Measurements from ENCODE around the gene TAS2R42. TPM values are rescaled to one million over a fixed set of nuclear protein-coding genes. Genes with fewer than 3 reads are reported as not detected.

TAS2R42 gene, protein sequence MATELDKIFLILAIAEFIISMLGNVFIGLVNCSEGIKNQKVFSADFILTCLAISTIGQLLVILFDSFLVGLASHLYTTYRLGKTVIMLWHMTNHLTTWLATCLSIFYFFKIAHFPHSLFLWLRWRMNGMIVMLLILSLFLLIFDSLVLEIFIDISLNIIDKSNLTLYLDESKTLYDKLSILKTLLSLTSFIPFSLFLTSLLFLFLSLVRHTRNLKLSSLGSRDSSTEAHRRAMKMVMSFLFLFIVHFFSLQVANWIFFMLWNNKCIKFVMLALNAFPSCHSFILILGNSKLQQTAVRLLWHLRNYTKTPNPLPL
- not detected for total RNA-seq

DNA sequence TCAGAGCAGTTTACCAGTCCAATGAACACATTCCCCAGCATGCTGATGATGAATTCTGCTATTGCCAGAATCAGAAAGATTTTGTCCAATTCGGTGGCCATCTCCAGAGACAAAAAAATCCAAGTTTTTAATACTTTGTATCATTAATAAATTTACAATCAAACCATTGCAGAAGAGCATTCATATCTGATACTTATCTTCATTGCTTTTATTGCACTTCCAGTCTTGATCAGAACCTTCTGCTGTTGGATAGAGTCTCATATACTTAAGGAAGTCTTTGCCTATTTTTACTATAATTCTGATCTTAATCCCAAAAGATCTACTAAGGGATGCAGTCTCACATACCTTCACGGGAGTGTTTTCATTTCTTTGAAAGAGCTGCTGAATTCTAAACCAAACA, at the start of gene TAS2R42:
Gene TAS2R42 (minus strand): TSS at position 101 of the 400 bp plus-strand sequence. CDS start 0 bp downstream, at position 101.
- TF ChIP-seq, protein P1, sequence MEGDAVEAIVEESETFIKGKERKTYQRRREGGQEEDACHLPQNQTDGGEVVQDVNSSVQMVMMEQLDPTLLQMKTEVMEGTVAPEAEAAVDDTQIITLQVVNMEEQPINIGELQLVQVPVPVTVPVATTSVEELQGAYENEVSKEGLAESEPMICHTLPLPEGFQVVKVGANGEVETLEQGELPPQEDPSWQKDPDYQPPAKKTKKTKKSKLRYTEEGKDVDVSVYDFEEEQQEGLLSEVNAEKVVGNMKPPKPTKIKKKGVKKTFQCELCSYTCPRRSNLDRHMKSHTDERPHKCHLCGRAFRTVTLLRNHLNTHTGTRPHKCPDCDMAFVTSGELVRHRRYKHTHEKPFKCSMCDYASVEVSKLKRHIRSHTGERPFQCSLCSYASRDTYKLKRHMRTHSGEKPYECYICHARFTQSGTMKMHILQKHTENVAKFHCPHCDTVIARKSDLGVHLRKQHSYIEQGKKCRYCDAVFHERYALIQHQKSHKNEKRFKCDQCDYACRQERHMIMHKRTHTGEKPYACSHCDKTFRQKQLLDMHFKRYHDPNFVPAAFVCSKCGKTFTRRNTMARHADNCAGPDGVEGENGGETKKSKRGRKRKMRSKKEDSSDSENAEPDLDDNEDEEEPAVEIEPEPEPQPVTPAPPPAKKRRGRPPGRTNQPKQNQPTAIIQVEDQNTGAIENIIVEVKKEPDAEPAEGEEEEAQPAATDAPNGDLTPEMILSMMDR (IDR thresholded peaks at IDR 0.05; ENCODE audit: low read depth): no peak

DNA sequence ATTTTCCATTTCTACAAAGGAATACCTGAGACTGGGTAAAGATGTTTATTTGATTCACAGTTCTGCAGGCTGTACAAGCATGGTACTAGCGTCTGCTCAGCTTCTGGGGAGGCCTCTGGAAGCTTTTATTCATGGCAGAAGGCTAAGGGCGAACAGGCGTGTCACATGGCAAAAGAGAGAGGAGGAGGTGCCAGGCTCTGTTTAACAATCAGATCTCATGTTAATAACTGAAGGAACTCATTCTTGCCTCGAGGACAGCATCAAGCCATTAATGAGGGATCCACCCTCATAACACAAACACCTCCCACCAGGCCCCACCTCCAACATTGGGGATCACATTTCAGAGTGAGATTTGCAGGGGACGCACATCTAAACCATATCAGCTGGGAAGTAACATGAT, 46.8 kb upstream of the TAS2R42 start:
- TF ChIP-seq, protein P1 (IDR thresholded peaks at IDR 0.05; ENCODE audit: low read depth): no peak

DNA sequence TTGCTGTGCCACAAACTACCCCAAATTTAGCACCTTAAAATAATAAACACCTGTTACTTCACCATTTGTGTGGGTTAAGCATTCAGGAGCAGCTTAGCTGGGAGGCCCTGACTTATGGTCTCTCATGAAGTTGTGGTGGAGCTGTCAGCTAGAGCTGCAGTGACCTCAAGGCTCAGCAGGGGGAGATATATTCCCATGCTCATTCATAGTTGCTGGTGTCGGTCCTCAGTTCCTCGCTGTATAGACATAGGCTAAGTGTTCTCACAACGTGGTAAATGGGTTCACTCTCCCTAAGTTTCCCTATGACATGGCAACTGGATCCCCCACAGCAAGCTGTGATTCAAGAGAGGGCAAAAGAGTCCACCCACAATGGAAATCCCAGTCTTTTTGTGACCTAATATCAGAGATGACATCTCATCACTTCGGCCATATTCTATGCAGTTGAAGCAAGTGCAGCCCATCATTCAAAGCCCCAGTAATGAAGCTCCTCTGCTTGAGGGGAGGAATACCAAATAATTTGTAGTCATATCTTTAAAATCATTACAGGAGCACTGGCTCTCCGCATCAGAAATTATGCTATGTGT, 41.7 kb upstream of the TAS2R42 start:
- TF ChIP-seq, protein P1 (IDR thresholded peaks at IDR 0.05; ENCODE audit: low read depth): no peak

DNA sequence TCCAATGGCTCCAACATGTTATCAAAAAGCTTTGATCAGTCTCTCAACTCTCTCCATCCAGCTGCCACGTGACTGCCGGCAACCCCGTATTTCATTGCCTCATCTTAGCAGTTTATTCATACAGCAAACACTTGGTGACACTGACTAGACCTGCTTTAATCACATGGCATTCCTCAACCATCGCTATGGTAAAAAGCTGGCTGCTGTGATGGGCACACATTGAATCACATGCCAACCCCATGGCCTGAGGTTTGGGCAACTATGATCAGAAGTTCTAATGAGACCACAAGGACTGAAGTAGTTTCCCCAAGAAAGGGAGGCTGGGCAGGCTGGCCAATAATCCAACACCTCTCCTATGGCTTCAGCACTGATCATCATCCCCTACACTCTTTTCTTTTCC, 40.6 kb upstream of the TAS2R42 start:
- TF ChIP-seq, protein P1 (IDR thresholded peaks at IDR 0.05; ENCODE audit: low read depth): no peak

DNA sequence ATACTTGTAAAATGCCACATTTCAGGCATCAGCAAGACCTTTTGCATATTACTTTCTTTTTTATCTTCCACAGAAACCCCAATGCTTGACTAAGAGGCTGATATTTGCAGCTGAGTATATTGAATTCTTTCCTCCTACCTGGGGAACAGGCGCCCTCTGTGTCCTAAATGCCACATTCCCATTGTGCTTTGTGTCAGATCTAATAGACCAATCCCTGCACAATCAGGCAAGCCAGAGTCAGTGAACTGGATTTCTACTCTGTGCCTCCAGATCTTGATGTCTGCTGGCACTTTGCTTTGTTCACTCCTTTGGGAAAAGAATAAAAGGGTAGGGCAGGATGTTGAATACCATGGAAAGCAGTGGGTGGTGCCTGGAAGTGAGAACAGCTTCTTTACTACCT, 22.4 kb upstream of the TAS2R42 start:
- TF ChIP-seq, protein P1 (IDR thresholded peaks at IDR 0.05; ENCODE audit: low read depth): no peak

DNA sequence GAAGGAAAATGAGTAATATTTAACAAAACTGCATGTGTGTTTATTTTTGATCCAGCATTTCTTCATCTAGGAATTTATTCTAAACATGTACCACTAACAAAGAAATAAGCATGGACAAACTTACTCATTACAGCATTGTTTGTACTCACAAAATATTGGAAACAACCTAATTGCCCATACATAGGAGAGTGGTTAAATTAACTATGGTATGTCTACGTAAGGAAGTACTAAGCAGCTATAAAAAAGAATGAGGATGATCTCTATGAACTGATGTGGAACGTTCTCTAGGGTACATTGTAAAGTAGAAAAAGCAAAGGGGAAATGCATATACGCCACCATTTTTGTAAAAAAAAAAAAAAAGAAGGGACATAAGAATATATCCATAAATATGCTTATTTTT, 17.4 kb upstream of the TAS2R42 start:
- TF ChIP-seq, protein P1 (IDR thresholded peaks at IDR 0.05; ENCODE audit: low read depth): no peak

DNA sequence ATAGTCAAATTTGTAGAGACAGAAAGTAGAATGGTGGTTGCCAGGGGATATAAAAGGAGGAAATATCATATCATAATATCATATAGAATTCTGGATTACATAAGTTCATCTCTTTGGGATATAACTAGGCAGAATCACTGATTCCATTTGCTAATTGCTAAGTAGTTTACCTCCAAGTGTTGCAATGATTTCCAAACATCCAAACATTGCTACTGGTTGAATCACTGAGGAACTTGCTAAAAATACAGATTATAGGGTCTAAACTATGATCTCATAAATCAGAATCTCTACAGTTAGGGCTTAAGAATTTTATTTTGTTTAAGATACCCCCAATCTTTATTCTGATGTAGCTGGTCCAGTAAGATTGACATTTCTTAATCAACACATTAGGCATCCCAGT, 16.1 kb upstream of the TAS2R42 start:
- TF ChIP-seq, protein P1 (IDR thresholded peaks at IDR 0.05; ENCODE audit: low read depth): no peak
